Spleen (tissue), 7 donors: Measurements from ENCODE around the gene DSN1.

ENCODE experiments used
- CTCF ChIP-seq, 11 experiments: fragments of 200-600 bp in 7 of 11; fragments of 450-650 bp in 4 of 11; sonication (generic) in 4 of 11; IDR thresholded peaks in 8 of 11; conservative IDR thresholded peaks in 3 of 11; 1 replicate in 7 of 11; 2 replicates in 4 of 11; pipeline versions ENCODE4 v1.4.0 to v1.8.0; 2016 to 2021; ENCODE audit warnings: antibody characterized with exemption in 11 of 11, inconsistent platforms in 4 of 11, mild to moderate bottlenecking in 1 of 11
- POLR2A ChIP-seq, 3 donors: fragments of 450-650 bp; IDR thresholded peaks; one replicate each; pipeline ENCODE4 v1.5.1; 2017; ENCODE audit warnings: antibody characterized with exemption in 3 of 3, mild to moderate bottlenecking in 1 of 3
- donor health status: DM: no; HTN: no; CAD: no; lungs with moderate emphysema.
- donor health status: DM: no; HTN: no; CAD: no.
- donor health status: DM: no; HTN: no; CAD: no.

GRCh38 chr20:36712775-36713174, 60.8 kb downstream of the DSN1 start:
- TF ChIP-seq CTCF (IDR thresholded peaks at IDR 0.05 in 8 of 11, conservative IDR thresholded peaks at IDR 0.05 in 3 of 11) (no peak), POLR2A (IDR thresholded peaks at IDR 0.05) (no peak)
